Measurements from ENCODE around the gene HAX1. TPM values are rescaled to one million over a fixed set of nuclear protein-coding genes. Genes with fewer than 3 reads are reported as not detected.

HAX1 gene
- total and polyA plus RNA-seq, 2 of the 8 experiments (the other 6 are each of a cell fraction or from before 2014, with no cell fraction given), result 82.2 to 115 TPM

DNA sequence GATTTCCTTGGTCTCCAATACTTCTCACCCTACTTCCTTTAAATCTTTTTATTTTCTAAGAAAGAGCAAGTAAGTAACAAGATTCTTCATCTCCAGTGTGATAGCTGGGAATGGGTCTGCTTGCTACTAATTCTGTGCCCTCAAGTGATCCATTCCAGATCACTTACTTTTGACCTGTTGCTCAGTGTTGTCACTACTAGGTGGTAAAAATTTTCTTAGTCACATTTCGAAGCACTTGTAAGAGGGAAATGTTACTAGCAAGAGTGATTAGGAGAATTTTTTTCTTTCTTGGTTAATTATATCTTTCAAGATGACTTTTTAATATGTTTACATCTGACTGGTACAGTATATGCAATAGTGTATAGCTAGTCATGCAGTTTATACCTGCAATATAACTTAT lies 49.5 kb upstream of the HAX1 start (continued):
- TF ChIP-seq, protein P1, sequence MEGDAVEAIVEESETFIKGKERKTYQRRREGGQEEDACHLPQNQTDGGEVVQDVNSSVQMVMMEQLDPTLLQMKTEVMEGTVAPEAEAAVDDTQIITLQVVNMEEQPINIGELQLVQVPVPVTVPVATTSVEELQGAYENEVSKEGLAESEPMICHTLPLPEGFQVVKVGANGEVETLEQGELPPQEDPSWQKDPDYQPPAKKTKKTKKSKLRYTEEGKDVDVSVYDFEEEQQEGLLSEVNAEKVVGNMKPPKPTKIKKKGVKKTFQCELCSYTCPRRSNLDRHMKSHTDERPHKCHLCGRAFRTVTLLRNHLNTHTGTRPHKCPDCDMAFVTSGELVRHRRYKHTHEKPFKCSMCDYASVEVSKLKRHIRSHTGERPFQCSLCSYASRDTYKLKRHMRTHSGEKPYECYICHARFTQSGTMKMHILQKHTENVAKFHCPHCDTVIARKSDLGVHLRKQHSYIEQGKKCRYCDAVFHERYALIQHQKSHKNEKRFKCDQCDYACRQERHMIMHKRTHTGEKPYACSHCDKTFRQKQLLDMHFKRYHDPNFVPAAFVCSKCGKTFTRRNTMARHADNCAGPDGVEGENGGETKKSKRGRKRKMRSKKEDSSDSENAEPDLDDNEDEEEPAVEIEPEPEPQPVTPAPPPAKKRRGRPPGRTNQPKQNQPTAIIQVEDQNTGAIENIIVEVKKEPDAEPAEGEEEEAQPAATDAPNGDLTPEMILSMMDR (IDR thresholded peaks at IDR 0.05; ENCODE audit: control extremely low read depth in 1 of 3, insufficient read depth in 1 of 3, low read depth in 1 of 3, low read length in 3 of 3), result no peak
- TF ChIP-seq CTBP2 (IDR thresholded peaks at IDR 0.05; ENCODE audit: borderline replicate concordance, insufficient read depth, insufficient read length, low read length) (no peak), BACH1 (IDR thresholded peaks at IDR 0.05; ENCODE audit: low read length) (no peak), TCF12 (IDR thresholded peaks at IDR 0.05; ENCODE audit: low read depth, low read length) (no peak)

Measured in H1 (cell line).